HCT116 (cell line): Measurements from ENCODE around the gene STRBP. TPM values are rescaled to one million over a fixed set of nuclear protein-coding genes. Genes with fewer than 3 reads are reported as not detected.

ENCODE experiments used
- ATAC-seq: fragments of 200-7000 bp; cut with Tn5 transposase; 2 replicates; pipeline ENCODE4 v1.9.1; 2020; ENCODE audit warnings: mild to moderate bottlenecking, moderate library complexity
- BruUV-seq: library from RNA; stranded (reverse); fragments of 400-500 nt; replicated peaks from 2 replicates; lab custom pipeline; 2021; lab: Mats Ljungman, UMichigan
- CTCF ChIA-PET: fragments of 300-600 bp; sonication (Branson Sonifier 250); formaldehyde crosslinking; loops from one replicate; lab custom pipeline; 2021; ENCODE audit warnings: antibody characterized with exemption; lab: Charles Lee
- POLR2A ChIA-PET: fragments of 300-600, 350-600 bp; sonication (Branson Sonifier 250); formaldehyde crosslinking; loops from one replicate; lab custom pipeline; 2021; ENCODE audit warnings: antibody characterized with exemption; lab: Charles Lee
- RAD21 ChIA-PET, 2 experiments: fragments of 300-600 bp; sonication (Branson Sonifier 250); formaldehyde crosslinking; loops; one replicate each; lab custom pipeline; 2023; ENCODE audit warnings: low total read pairs in 2 of 2; ENCODE audit not compliant: uncharacterized antibody in 2 of 2, unreplicated experiment in 2 of 2, low non-redundant PET in 1 of 2; lab: Charles Lee
- DNase-seq: peaks from one replicate; pipeline ENCODE4 v3.0.0-alpha.2; 2010; ENCODE audit warnings: low read depth, low spot score
- H2AFZ ChIP-seq: fragments of 200-600 bp; shearing (Covaris generic), sonication (generic); 2 replicates; pipeline ENCODE4 v1.6.1; 2017; ENCODE audit warnings: low read depth, mixed run types, mixed read lengths, antibody characterized with exemption, low read length; ENCODE audit not compliant: poor library complexity, severe bottlenecking
- H3K27ac ChIP-seq: 2 replicates; pipeline ENCODE4 v1.5.1; 2012; ENCODE audit warnings: low read depth, low read length
- H3K27me3 ChIP-seq: fragments of 200-600 bp; sonication (generic); 2 replicates; pipeline ENCODE4 v1.6.1; 2016; ENCODE audit warnings: mixed run types, low read length, mixed read lengths; ENCODE audit not compliant: insufficient read depth
- H3K36me3 ChIP-seq, 2 experiments: fragments of 200-500 bp in 1 of 2; fragments of 200-600 bp in 1 of 2; sonication (Bioruptor generic) in 1 of 2; sonication (generic) in 1 of 2; 2 replicates each; pipeline versions ENCODE4 v1.5.1 to v1.6.1; 2014 to 2016; ENCODE audit warnings: low read length in 2 of 2, inconsistent platforms in 1 of 2, mixed read lengths in 1 of 2, mixed run types in 1 of 2; ENCODE audit not compliant: insufficient read depth in 2 of 2, control insufficient read depth in 1 of 2
- H3K4me1 ChIP-seq, 2 experiments: fragments of 200-600 bp in 1 of 2; sonication (generic) in 1 of 2; 2 replicates each; pipeline versions ENCODE4 v1.5.1 to v1.6.1; 2012 to 2017; ENCODE audit warnings: low read length in 2 of 2, inconsistent platforms in 1 of 2, mild to moderate bottlenecking in 1 of 2, mixed read lengths in 1 of 2, mixed run types in 1 of 2, moderate library complexity in 1 of 2; ENCODE audit not compliant: insufficient read depth in 2 of 2, control insufficient read depth in 1 of 2
- H3K4me2 ChIP-seq: fragments of 200-600 bp; sonication (generic); 2 replicates; pipeline ENCODE4 v1.6.1; 2017; ENCODE audit warnings: mixed run types, low read length, mixed read lengths
- H3K4me3 ChIP-seq, 2 experiments: fragments of 200-600 bp in 1 of 2; sonication (generic) in 1 of 2; replicated peaks in 1 of 2; 2 replicates each; pipeline ENCODE4 v1.5.1; 2011 to 2016; ENCODE audit warnings: low read length in 2 of 2, control low read depth in 1 of 2, low read depth in 1 of 2, mild to moderate bottlenecking in 1 of 2, mixed read lengths in 1 of 2, mixed run types in 1 of 2
- H3K79me2 ChIP-seq: fragments of 200-600 bp; sonication (generic); 2 replicates; pipeline ENCODE4 v1.6.1; 2017; ENCODE audit warnings: mild to moderate bottlenecking, mixed run types, low read length, moderate library complexity, mixed read lengths; ENCODE audit not compliant: insufficient read depth
- H3K9ac ChIP-seq: fragments of 200-600 bp; sonication (generic); 2 replicates; pipeline ENCODE4 v1.6.1; 2016; ENCODE audit warnings: low read length, mixed read lengths
- H3K9me2 ChIP-seq: fragments of 200-600 bp; sonication (generic), shearing (Covaris generic); 2 replicates; pipeline ENCODE4 v1.6.1; 2017; ENCODE audit warnings: mixed run types, mild to moderate bottlenecking, moderate library complexity; ENCODE audit not compliant: insufficient read depth
- H3K9me3 ChIP-seq, 2 experiments: fragments of 200-500 bp in 1 of 2; fragments of 200-600 bp in 1 of 2; sonication (Bioruptor generic) in 1 of 2; sonication (generic) in 1 of 2; 2 replicates each; pipeline ENCODE4 v1.6.1; 2014 to 2017; ENCODE audit warnings: low read length in 2 of 2, mixed read lengths in 2 of 2, inconsistent platforms in 1 of 2, low read depth in 1 of 2, mild to moderate bottlenecking in 1 of 2, mixed run types in 1 of 2, moderate library complexity in 1 of 2; ENCODE audit not compliant: control insufficient read depth in 1 of 2, insufficient read depth in 1 of 2
- H4K20me1 ChIP-seq: fragments of 200-600 bp; sonication (generic), shearing (Covaris generic); 2 replicates; pipeline ENCODE4 v1.6.1; 2017; ENCODE audit warnings: mixed run types, mild to moderate bottlenecking, moderate library complexity; ENCODE audit not compliant: insufficient read depth
- CBX3 ChIP-seq: IDR thresholded peaks from 2 replicates; pipeline ENCODE4 v1.6.1; 2012; ENCODE audit warnings: low read depth
- EZH2phosphoT487 ChIP-seq: fragments of 200-600 bp; IDR thresholded peaks from 2 replicates; pipeline ENCODE4 v1.6.1; 2018; ENCODE audit warnings: antibody characterized with exemption, borderline replicate concordance
- POLR2AphosphoS5 ChIP-seq: IDR thresholded peaks from 2 replicates; pipeline ENCODE4 v1.6.1; 2011; ENCODE audit warnings: mild to moderate bottlenecking, low read depth, low read length, moderate library complexity
- RAD21 ChIP-seq: IDR thresholded peaks from 2 replicates; pipeline ENCODE4 v1.6.1; 2012; ENCODE audit warnings: low read depth, mild to moderate bottlenecking
- SIN3A ChIP-seq: IDR thresholded peaks from 2 replicates; pipeline ENCODE4 v1.6.1; 2012; ENCODE audit warnings: low read depth
- YY1 ChIP-seq: IDR thresholded peaks from 2 replicates; pipeline ENCODE4 v1.6.1; 2011; ENCODE audit warnings: low read length, low read depth, moderate library complexity, mild to moderate bottlenecking; ENCODE audit not compliant: insufficient replicate concordance; ENCODE audit errors: extremely low read depth
- intact Hi-C: fragments of 100-400 bp; cut with micrococcal nuclease; formaldehyde crosslinking; loops from 2 replicates; pipeline ENCODE4 v1.10.0; 2022
- total RNA-seq: library from RNA; stranded (reverse); gene quantifications from one replicate; pipeline ENCODE4 v1.2.1, GENCODE V29; 2021; ENCODE audit not compliant: unreplicated experiment
- TF ChIP-seq, protein P1 (sequence below), 3 experiments: fragments of 200-600 bp in 1 of 3; sonication (generic) in 1 of 3; IDR thresholded peaks in 2 of 3; conservative IDR thresholded peaks in 1 of 3; 2 replicates each; pipeline ENCODE4 v1.5.1; 2012 to 2017; ENCODE audit warnings: low read depth in 2 of 3, low read length in 2 of 3, antibody characterized with exemption in 1 of 3, borderline replicate concordance in 1 of 3, control low read depth in 1 of 3, mild to moderate bottlenecking in 1 of 3, mixed read lengths in 1 of 3, mixed run types in 1 of 3, moderate library complexity in 1 of 3; ENCODE audit not compliant: insufficient read depth in 1 of 3
- TF ChIP-seq, protein P2 (sequence below): IDR thresholded peaks from 2 replicates; pipeline ENCODE4 v1.6.1; 2012; ENCODE audit warnings: low read depth

Gene STRBP
- total RNA-seq, 1 experiment from 2014 or later: 30.4 TPM

DNA sequence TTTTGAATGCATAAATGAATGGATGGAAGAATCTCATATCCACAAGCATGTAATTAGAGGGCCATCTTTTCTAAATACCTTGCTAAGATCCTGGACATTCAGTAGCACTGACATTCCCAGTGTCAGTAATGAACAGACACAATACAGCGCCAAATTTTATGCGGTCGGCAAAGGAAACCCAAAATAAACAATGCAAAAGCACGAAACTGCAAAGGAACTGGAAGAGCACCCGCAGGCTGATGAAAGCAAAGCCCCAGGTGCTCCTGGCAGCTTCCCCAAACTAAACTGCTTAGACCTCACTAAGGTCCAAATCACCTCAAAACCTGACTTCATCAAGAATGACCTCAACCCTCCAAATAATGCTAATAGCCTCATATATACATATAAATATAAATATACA, 133.0 kb downstream of the STRBP start:
- Histone ChIP-seq H3K4me1 (no peaks in the 10 kb centered on the region), H3K9me3 (no peaks in the 10 kb centered on the region), H3K4me3 (no peak overlapping the region), H3K27ac (no peak overlapping the region), H3K9ac (no peak overlapping the region), H4K20me1 (no peaks in the 10 kb centered on the region), H3K9me2 (no peaks in the 10 kb centered on the region), H3K4me2 (no peak overlapping the region), H3K79me2 (no peaks in the 10 kb centered on the region), H3K27me3 (no peaks in the 10 kb centered on the region), H2AFZ (no peak overlapping the region), H3K36me3 (peaks cover 0 to 9% of the 10 kb centered on the region in 2 experiments; a peak in 2 of 4 replicates)
- intact Hi-C loops: no loop called here
- TF ChIP-seq RAD21 (no peak), CBX3 (no peak), EZH2phosphoT487 (no peak), POLR2AphosphoS5 (no peak), YY1 (no peak), SIN3A (no peak)
- TF ChIP-seq, protein P1, sequence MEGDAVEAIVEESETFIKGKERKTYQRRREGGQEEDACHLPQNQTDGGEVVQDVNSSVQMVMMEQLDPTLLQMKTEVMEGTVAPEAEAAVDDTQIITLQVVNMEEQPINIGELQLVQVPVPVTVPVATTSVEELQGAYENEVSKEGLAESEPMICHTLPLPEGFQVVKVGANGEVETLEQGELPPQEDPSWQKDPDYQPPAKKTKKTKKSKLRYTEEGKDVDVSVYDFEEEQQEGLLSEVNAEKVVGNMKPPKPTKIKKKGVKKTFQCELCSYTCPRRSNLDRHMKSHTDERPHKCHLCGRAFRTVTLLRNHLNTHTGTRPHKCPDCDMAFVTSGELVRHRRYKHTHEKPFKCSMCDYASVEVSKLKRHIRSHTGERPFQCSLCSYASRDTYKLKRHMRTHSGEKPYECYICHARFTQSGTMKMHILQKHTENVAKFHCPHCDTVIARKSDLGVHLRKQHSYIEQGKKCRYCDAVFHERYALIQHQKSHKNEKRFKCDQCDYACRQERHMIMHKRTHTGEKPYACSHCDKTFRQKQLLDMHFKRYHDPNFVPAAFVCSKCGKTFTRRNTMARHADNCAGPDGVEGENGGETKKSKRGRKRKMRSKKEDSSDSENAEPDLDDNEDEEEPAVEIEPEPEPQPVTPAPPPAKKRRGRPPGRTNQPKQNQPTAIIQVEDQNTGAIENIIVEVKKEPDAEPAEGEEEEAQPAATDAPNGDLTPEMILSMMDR (IDR thresholded peaks at IDR 0.05 in 2 of 3, conservative IDR thresholded peaks at IDR 0.05 in 1 of 3; ENCODE audit: borderline replicate concordance in 1 of 3, insufficient read depth in 1 of 3, low read depth in 2 of 3, low read length in 2 of 3): no peak
- TF ChIP-seq, protein P2, sequence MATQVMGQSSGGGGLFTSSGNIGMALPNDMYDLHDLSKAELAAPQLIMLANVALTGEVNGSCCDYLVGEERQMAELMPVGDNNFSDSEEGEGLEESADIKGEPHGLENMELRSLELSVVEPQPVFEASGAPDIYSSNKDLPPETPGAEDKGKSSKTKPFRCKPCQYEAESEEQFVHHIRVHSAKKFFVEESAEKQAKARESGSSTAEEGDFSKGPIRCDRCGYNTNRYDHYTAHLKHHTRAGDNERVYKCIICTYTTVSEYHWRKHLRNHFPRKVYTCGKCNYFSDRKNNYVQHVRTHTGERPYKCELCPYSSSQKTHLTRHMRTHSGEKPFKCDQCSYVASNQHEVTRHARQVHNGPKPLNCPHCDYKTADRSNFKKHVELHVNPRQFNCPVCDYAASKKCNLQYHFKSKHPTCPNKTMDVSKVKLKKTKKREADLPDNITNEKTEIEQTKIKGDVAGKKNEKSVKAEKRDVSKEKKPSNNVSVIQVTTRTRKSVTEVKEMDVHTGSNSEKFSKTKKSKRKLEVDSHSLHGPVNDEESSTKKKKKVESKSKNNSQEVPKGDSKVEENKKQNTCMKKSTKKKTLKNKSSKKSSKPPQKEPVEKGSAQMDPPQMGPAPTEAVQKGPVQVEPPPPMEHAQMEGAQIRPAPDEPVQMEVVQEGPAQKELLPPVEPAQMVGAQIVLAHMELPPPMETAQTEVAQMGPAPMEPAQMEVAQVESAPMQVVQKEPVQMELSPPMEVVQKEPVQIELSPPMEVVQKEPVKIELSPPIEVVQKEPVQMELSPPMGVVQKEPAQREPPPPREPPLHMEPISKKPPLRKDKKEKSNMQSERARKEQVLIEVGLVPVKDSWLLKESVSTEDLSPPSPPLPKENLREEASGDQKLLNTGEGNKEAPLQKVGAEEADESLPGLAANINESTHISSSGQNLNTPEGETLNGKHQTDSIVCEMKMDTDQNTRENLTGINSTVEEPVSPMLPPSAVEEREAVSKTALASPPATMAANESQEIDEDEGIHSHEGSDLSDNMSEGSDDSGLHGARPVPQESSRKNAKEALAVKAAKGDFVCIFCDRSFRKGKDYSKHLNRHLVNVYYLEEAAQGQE: no peak
- DNase-seq: no peak
- RAD21 ChIA-PET: no interaction called here
- POLR2A ChIA-PET: no interaction called here
- CTCF ChIA-PET: no interaction called here
- BruUV-seq: no TSS peak
- ATAC-seq: no peak
